Hepatocyte (in vitro differentiated cells): ENCODE measurements around the gene ZNF248.

Source experiments
- CTCF ChIP-seq: fragments of 200-600 bp; sonication (generic); IDR thresholded peaks from 2 replicates; pipeline ENCODE4 v1.5.1; 2016; ENCODE audit warnings: antibody characterized with exemption, mild to moderate bottlenecking; ENCODE audit not compliant: poor library complexity
- EZH2 ChIP-seq: fragments of 200-600 bp; sonication (generic); IDR thresholded peaks from 2 replicates; pipeline ENCODE4 v1.6.1; 2016; ENCODE audit warnings: antibody characterized with exemption, mild to moderate bottlenecking, borderline replicate concordance

GRCh38 chr10:37794305-37794976, 63.0 kb downstream of the ZNF248 start:
- TF ChIP-seq CTCF (no peak), EZH2 (no peak)
